ENCODE results near the gene CFAP45. TPM values are rescaled to one million over a fixed set of nuclear protein-coding genes. Genes with fewer than 3 reads are reported as not detected.

Gene CFAP45
- polyA plus RNA-seq, 1 of the 3 experiments (the other 2 are of a cell fraction) = 0.74 TPM

GRCh38 chr1:159892944-159893343, 7.0 kb downstream of the CFAP45 start (continued):
- no peak for TF ChIP-seq TAF1 (IDR thresholded peaks at IDR 0.05; ENCODE audit: borderline replicate concordance, low read depth, low read length)
- no peak for TF ChIP-seq YY1 (IDR thresholded peaks at IDR 0.05; ENCODE audit: low read depth)
- no peak for TF ChIP-seq TCF12 (IDR thresholded peaks at IDR 0.05)
- TF ChIP-seq, protein P1, sequence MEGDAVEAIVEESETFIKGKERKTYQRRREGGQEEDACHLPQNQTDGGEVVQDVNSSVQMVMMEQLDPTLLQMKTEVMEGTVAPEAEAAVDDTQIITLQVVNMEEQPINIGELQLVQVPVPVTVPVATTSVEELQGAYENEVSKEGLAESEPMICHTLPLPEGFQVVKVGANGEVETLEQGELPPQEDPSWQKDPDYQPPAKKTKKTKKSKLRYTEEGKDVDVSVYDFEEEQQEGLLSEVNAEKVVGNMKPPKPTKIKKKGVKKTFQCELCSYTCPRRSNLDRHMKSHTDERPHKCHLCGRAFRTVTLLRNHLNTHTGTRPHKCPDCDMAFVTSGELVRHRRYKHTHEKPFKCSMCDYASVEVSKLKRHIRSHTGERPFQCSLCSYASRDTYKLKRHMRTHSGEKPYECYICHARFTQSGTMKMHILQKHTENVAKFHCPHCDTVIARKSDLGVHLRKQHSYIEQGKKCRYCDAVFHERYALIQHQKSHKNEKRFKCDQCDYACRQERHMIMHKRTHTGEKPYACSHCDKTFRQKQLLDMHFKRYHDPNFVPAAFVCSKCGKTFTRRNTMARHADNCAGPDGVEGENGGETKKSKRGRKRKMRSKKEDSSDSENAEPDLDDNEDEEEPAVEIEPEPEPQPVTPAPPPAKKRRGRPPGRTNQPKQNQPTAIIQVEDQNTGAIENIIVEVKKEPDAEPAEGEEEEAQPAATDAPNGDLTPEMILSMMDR (IDR thresholded peaks at IDR 0.05) = no peak
- no peak for TF ChIP-seq SMC3 (IDR thresholded peaks at IDR 0.05; ENCODE audit: low read depth, low read length)
- no peak for TF ChIP-seq TEAD4 (IDR thresholded peaks at IDR 0.05; ENCODE audit: borderline replicate concordance, insufficient read depth)

DNA sequence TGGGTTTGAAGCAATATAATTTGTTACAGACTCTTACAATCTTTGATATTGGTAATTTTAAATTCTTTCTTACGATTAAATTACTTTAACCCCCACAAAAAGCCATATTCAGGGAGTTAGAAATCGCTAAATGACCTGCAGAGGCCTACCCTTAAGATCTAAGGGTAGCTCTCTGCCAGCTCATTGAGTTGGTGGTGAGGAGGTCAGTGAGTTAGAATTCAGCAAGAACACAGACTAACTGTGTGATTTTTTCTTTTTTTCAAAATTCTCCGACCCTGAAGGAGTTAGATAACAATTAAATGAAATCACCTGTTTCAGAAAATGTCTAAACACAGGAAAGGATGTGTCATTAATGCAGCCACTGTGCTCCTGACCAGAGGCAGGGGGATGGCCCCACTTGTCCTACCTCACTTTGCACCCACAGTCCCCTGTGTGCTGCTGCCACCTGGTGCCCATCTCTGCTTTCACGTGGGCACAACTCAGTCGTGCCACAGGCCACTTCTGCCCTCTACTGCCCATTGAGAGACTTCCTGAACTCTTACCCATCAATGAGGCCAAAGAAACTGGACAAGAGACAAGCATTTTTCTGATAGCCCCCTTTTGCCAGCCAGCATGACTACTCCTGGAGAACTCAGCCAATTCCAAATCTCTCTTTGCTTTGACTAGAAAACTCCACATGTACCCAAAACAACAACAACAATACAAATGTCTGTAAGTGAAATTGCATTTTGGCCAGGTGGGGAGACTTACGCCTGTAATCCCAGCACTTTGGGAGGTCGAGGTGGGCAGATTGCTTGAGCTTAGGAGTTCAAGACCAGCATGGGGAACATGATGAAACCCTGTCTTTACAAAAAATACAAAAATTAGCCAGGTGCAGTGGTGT, 8.4 kb downstream of the CFAP45 start:
- H3K9me3 ChIP-seq = no peaks in the 10 kb centered on the region
- H3K27me3 ChIP-seq (ENCODE audit: insufficient read depth) = no peaks in the 10 kb centered on the region
- H4K20me1 ChIP-seq (ENCODE audit: insufficient read depth) = no peaks in the 10 kb centered on the region
- H3K79me2 ChIP-seq (ENCODE audit: insufficient read depth) = no peaks in the 10 kb centered on the region
- peak overlapping the region in 1 of 2 experiments; percentile 94; a peak in 2 of 4 replicates for H3K27ac ChIP-seq (ENCODE audit: low read depth in 2 of 2, low read length in 1 of 2)
- no peak overlapping the region for H3K4me2 ChIP-seq
- ChIA-PET CTCF (interaction anchor here (0.6 to 14.6 kb wide), 55 partner anchors 9 to 758 kb away, joined by 3 to 533 read pairs (median 6); partner anchors contain the start of genes CFAP45, DUSP23, FCRL6 and IGSF9), POLR2A (interaction anchor here (1.8 kb wide), 1 partner anchor 92 kb away, joined by 6 read pairs; no protein-coding TSS in a partner anchor)
- H3K36me3 ChIP-seq (replicated peaks in 1 of 2; ENCODE audit: control insufficient read depth in 1 of 2, insufficient read depth in 2 of 2, low read length in 1 of 2) = no peaks in the 10 kb centered on the region
- H3K4me3 ChIP-seq (ENCODE audit: low read depth in 2 of 2, low read length in 1 of 2) = no peak overlapping the region; a peak in 1 of 4 replicates
- H2AFZ ChIP-seq (ENCODE audit: low read depth) = no peak overlapping the region
- H3K9ac ChIP-seq = no peak overlapping the region
- peaks cover 9% of the 10 kb centered on the region for H3F3A ChIP-seq (replicated peaks; ENCODE audit: insufficient read depth)
- 35% methylated on average over 7 of the region's 7 CpGs for WGBS (ENCODE audit: low lambda C conversion rate)
- TF ChIP-seq SIN3A (IDR thresholded peaks at IDR 0.05; ENCODE audit: borderline replicate concordance, low read depth, low read length) = 0 out of 2 replicates have a peak, but pooled peaks have one; percentile 23
- TF ChIP-seq PBX3 (IDR thresholded peaks at IDR 0.05) = no peak
- TF ChIP-seq CHD2 (IDR thresholded peaks at IDR 0.05; ENCODE audit: low read length, partially characterized antibody) = peak; percentile 50
- TF ChIP-seq GABPA (IDR thresholded peaks at IDR 0.05; ENCODE audit: low read depth) = no peak
- peak; percentile 68 for TF ChIP-seq MAX (IDR thresholded peaks at IDR 0.05; ENCODE audit: low read depth)
- TF ChIP-seq IRF3 (IDR thresholded peaks at IDR 0.05; ENCODE audit: low read depth, low read length) = 0 out of 2 replicates have a peak, but pooled peaks have one; percentile 10
- no peak for TF ChIP-seq FOSL2 (IDR thresholded peaks at IDR 0.05; ENCODE audit: borderline replicate concordance, low read depth)
- TF ChIP-seq SMC3 (IDR thresholded peaks at IDR 0.05; ENCODE audit: low read depth, low read length) = peak; percentile 100
- TF ChIP-seq RCOR1 (IDR thresholded peaks at IDR 0.05; ENCODE audit: low read length) = peak; percentile 51
- TF ChIP-seq RAD21 (IDR thresholded peaks at IDR 0.05; ENCODE audit: low read length) = peak; percentile 100
- TF ChIP-seq, protein P1 (IDR thresholded peaks at IDR 0.05) = peak; percentile 100
- TF ChIP-seq NFIC (IDR thresholded peaks at IDR 0.05; ENCODE audit: borderline replicate concordance) = no peak; the same call in 1 of the 2 replicates
- TF ChIP-seq RFX5 (IDR thresholded peaks at IDR 0.05; ENCODE audit: low read length) = no peak
- TF ChIP-seq NRF1 (IDR thresholded peaks at IDR 0.05; ENCODE audit: low read depth, low read length) = peak; percentile 8; the same call in 1 of the 2 replicates
- TF ChIP-seq FOXM1 (IDR thresholded peaks at IDR 0.05; ENCODE audit: low read depth) = peak; percentile 64; the same call in 1 of the 2 replicates
- DNase-seq = peak; percentile 87
- no peaks in the 10 kb centered on the region for H3K9me2 ChIP-seq
- peaks cover 13 to 29% of the 10 kb centered on the region in 2 experiments for H3K4me1 ChIP-seq (ENCODE audit: control insufficient read depth in 1 of 2, insufficient read depth in 2 of 2, low read depth in 1 of 2, low read length in 1 of 2)

All from SK-N-SH (cell line).